ENCODE measurements around the gene GP5.

DNA sequence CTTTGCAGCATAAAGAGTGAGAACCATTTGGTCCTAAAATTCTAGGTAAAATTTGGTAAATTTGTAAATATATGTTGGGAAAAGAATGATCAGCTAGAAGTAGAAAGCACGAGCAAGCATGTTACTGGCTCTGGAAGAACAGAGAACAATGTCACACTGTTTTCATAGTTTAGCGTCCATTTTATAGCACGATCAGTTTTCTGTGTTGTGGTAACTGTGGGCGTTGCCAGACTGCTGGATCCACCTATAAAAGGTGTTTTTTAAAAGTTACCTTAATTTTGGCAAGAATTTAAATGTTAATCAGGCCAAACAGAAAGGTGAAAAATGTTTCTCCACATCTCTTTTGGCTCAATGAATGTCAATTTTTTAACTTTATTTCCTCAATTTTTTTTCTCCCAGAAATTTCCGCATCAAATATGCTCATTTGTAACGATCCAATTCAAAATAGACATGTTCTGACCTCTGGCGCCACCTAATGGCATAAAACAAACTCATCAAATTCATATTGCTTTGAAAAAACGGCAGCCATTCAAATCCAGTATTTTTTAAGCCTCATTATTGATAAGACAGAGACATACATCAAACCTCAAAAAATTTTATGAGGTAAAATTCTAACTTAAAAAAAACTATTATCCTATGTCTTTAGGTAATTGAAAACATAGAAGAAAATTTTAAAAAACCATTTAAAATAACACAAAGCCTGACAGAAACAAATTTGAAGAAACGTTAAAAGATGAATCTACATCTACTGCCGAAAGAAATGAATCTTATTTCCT is 5.5 kb upstream of the GP5 start:
- TF ChIP-seq, protein P1, sequence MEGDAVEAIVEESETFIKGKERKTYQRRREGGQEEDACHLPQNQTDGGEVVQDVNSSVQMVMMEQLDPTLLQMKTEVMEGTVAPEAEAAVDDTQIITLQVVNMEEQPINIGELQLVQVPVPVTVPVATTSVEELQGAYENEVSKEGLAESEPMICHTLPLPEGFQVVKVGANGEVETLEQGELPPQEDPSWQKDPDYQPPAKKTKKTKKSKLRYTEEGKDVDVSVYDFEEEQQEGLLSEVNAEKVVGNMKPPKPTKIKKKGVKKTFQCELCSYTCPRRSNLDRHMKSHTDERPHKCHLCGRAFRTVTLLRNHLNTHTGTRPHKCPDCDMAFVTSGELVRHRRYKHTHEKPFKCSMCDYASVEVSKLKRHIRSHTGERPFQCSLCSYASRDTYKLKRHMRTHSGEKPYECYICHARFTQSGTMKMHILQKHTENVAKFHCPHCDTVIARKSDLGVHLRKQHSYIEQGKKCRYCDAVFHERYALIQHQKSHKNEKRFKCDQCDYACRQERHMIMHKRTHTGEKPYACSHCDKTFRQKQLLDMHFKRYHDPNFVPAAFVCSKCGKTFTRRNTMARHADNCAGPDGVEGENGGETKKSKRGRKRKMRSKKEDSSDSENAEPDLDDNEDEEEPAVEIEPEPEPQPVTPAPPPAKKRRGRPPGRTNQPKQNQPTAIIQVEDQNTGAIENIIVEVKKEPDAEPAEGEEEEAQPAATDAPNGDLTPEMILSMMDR (IDR thresholded peaks at IDR 0.05), result peak; percentile 94
- no peak for TF ChIP-seq EZH2 (IDR thresholded peaks at IDR 0.05; ENCODE audit: borderline replicate concordance, insufficient read depth, low read depth, low read length, poor library complexity, severe bottlenecking)
